Left ventricle myocardium inferior (tissue), 1 donor: Measurements from ENCODE around the gene LRRC72. TPM values are rescaled to one million over a fixed set of nuclear protein-coding genes. Genes with fewer than 3 reads are reported as not detected.
A peak's percentile ranks its signal among the peaks of the same experiment; 100 is the strongest.

Experiments used
- DNase-seq: peaks from one replicate; pipeline ENCODE4 v3.0.0-alpha.2; 2020
- H3K27ac ChIP-seq: fragments of 200-600 bp; replicated peaks from 2 replicates; pipeline ENCODE4 v1.8.0; 2021
- H3K27me3 ChIP-seq: fragments of 200-600 bp; 2 replicates; pipeline ENCODE4 v1.8.0; 2021; ENCODE audit warnings: low read depth
- H3K36me3 ChIP-seq: fragments of 200-600 bp; 2 replicates; pipeline ENCODE4 v1.8.0; 2021
- H3K4me1 ChIP-seq: fragments of 200-600 bp; 2 replicates; pipeline ENCODE4 v1.8.0; 2021
- H3K4me3 ChIP-seq: fragments of 200-600 bp; 2 replicates; pipeline ENCODE4 v1.8.0; 2021; ENCODE audit warnings: mild to moderate bottlenecking, moderate library complexity
- H3K9me3 ChIP-seq: fragments of 200-600 bp; replicated peaks from 2 replicates; pipeline ENCODE4 v1.8.0; 2021
- CTCF ChIP-seq: fragments of 200-600 bp; IDR thresholded peaks from 2 replicates; pipeline ENCODE4 v1.8.0; 2021; ENCODE audit warnings: antibody characterized with exemption, mild to moderate bottlenecking, borderline replicate concordance
- intact Hi-C: fragments of 100-400 bp; cut with micrococcal nuclease; formaldehyde crosslinking; loops from one replicate; pipeline ENCODE4 v1.11.0; 2022
- total RNA-seq: library from RNA; stranded (reverse); fragmentation: NEBNext Ultra II Directional; extraction: Animal tissue kit (Norgen Biotek cat#: 25700); gene quantifications from one replicate; pipeline ENCODE4 v1.2.1, GENCODE V29; 2021
- donor health status: DM: no; HTN: yes; CAD: no; lungs with severe emphysema.

LRRC72 gene
- total RNA-seq, 1 donor from 2014 or later: not detected

DNA sequence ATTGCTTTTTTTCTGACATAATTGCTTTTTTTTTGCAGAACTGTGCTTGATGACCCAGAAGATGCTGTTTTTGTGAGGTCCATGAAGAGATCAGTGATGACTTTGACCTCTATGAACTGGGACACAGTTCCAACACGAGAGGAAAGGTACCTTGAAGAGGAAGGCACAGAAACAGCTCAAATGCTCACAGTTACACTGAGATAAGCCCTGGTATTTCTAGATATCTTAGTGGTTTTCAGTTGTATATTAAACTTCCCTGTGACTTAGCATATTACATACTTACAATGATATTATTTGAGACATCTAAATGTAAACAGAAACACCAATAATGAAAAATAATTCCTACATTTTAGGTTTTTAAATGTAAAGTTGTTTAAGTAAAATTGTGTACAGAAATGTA lies 54.7 kb downstream of the LRRC72 start:
- H3K36me3 ChIP-seq: no peaks in the 10 kb centered on the region
- H3K27me3 ChIP-seq: no peaks in the 10 kb centered on the region
- H3K27ac ChIP-seq: no peak overlapping the region
- no peak for TF ChIP-seq CTCF
- no peaks in the 10 kb centered on the region for H3K9me3 ChIP-seq
- DNase-seq: no peak
- H3K4me3 ChIP-seq: no peak overlapping the region
- H3K4me1 ChIP-seq: peaks cover 8% of the 10 kb centered on the region
- intact Hi-C loops: no loop called here

GRCh38 chr7:16583834-16584233 lies 57.2 kb downstream of the LRRC72 start:
- intact Hi-C loops: no loop called here
- Histone ChIP-seq H3K9me3 (no peaks in the 10 kb centered on the region), H3K4me1 (peaks cover 15% of the 10 kb centered on the region), H3K27ac (no peak overlapping the region), H3K36me3 (no peaks in the 10 kb centered on the region), H3K4me3 (no peak overlapping the region), H3K27me3 (no peaks in the 10 kb centered on the region)
- no peak for DNase-seq
- TF ChIP-seq CTCF: no peak

DNA sequence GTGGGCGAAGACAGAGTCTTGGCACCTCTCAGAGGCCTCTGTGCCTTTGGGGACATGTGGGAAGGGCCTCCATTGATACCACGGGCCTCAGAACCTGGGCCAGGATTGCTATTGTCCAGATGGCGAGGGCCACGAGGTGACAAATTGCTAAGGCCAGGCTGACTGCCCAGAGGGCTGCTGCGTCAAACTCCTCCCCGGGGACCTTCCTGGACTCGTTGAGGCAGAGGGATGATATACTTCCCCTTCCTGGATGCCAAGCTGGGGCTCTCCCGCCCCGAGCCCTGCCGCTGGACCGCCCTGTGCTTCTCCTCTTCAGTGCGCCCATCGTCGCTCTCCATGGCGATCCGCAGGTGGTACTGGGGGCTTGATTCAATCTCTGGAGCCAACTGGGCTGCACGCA lies 58.9 kb downstream of the LRRC72 start:
- intact Hi-C loops: no loop called here
- Histone ChIP-seq H3K4me3 (no peak overlapping the region), H3K4me1 (peaks cover 22% of the 10 kb centered on the region), H3K27ac (no peak overlapping the region), H3K9me3 (no peaks in the 10 kb centered on the region), H3K36me3 (no peaks in the 10 kb centered on the region), H3K27me3 (no peaks in the 10 kb centered on the region)
- DNase-seq: no peak
- TF ChIP-seq CTCF: no peak

DNA sequence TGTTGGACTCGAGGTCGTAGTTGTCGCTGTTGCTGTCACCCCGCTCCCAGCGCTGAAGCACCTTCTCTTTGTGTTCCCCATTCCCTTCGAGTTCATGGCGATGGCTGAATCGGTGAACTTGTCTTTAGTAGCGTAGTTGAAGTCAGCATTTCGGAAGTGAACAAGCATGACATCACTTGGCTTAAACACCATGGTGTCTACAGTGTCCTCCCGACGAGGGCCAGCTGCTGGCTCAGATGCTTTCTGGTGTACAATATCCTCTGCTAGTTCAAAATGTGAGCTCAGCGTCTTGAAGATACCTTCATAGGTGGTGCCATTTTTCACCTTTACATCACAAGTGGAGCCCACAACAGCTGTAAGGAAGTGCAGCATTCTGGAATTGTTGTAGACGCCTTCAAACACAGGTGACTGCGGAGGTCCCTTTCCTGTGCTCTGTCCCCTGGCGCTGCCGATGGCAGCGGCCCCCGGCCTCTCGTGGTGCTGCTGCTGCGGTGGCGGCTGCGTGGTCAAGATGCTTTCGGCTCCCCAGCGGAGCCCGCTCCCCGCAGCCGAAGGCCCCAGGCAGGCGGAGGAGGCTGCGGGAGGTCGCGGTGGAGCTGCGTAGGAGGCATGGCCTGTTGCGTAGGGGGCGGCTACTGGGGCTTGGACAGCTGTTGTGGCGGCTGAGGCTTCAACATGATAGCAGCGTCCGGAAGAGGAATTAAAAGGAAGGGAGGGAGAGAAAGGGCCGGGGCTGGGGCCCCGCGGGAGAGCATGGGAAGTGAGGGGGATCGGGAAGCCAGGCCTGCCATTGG lies 59.7 kb downstream of the LRRC72 start:
- no peak for DNase-seq
- Histone ChIP-seq H3K9me3 (no peaks in the 10 kb centered on the region), H3K4me3 (peak overlapping the region; percentile 50), H3K4me1 (peaks cover 24% of the 10 kb centered on the region), H3K27ac (no peak overlapping the region), H3K27me3 (no peaks in the 10 kb centered on the region), H3K36me3 (no peaks in the 10 kb centered on the region)
- TF ChIP-seq CTCF: no peak
- intact Hi-C loops: no loop called here

DNA sequence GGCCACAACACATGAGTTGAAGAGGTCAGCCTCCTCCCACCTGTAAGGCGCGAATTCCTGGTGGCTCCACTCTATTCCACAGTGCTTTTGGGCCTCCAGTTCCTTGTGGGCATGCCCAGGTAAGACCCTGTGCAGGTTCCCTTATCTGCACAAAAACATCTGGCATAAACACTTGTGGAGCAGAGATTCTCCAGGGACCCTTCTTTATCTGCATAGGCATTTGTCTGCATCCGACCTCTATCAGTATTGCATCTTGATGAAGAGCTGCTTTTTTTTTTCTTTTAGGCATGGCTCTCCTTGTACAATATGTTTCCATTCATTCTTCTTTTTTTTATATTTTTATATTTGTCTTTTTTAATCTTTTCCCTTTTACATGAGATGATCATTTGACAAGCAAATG lies 60.5 kb downstream of the LRRC72 start:
- intact Hi-C loops: no loop called here
- no peaks in the 10 kb centered on the region for H3K36me3 ChIP-seq
- no peak for DNase-seq
- H3K27ac ChIP-seq: no peak overlapping the region
- H3K9me3 ChIP-seq: no peaks in the 10 kb centered on the region
- H3K27me3 ChIP-seq: no peaks in the 10 kb centered on the region
- peaks cover 20% of the 10 kb centered on the region for H3K4me1 ChIP-seq
- H3K4me3 ChIP-seq: peak overlapping the region; percentile 50
- no peak for TF ChIP-seq CTCF
